Nephron (organoid): ENCODE results near the gene ITM2C.

Experiments used
- H3K27ac Mint-ChIP-seq, 3 experiments: 2 replicates each; pipeline ENCODE4 v1.8.0; 2020; ENCODE audit warnings: mixed read lengths in 3 of 3, mild to moderate bottlenecking in 2 of 3, moderate library complexity in 1 of 3
- H3K27me3 Mint-ChIP-seq: 2 replicates; pipeline ENCODE4 v1.8.0; 2021; ENCODE audit warnings: low read depth, mild to moderate bottlenecking, moderate library complexity, mixed read lengths
- H3K36me3 Mint-ChIP-seq: 2 replicates; pipeline ENCODE4 v1.8.0; 2020; ENCODE audit warnings: low read depth, mixed read lengths
- H3K4me1 Mint-ChIP-seq: 2 replicates; pipeline ENCODE4 v1.8.0; 2020; ENCODE audit warnings: mixed read lengths
- H3K4me3 Mint-ChIP-seq, 3 experiments: 2 replicates each; pipeline ENCODE4 v1.8.0; 2020; ENCODE audit warnings: mild to moderate bottlenecking in 3 of 3, mixed read lengths in 3 of 3, moderate library complexity in 2 of 3
- H3K9me3 Mint-ChIP-seq: 2 replicates; pipeline ENCODE4 v1.8.0; 2020; ENCODE audit warnings: mixed read lengths
- CTCF ChIP-seq, 3 experiments: fragments of 200-600 bp; sonication (generic); IDR thresholded peaks; one replicate each; pipeline ENCODE4 v1.5.0; 2021; ENCODE audit warnings: antibody characterized with exemption in 3 of 3; ENCODE audit not compliant: unreplicated experiment in 3 of 3

Gene ITM2C

DNA sequence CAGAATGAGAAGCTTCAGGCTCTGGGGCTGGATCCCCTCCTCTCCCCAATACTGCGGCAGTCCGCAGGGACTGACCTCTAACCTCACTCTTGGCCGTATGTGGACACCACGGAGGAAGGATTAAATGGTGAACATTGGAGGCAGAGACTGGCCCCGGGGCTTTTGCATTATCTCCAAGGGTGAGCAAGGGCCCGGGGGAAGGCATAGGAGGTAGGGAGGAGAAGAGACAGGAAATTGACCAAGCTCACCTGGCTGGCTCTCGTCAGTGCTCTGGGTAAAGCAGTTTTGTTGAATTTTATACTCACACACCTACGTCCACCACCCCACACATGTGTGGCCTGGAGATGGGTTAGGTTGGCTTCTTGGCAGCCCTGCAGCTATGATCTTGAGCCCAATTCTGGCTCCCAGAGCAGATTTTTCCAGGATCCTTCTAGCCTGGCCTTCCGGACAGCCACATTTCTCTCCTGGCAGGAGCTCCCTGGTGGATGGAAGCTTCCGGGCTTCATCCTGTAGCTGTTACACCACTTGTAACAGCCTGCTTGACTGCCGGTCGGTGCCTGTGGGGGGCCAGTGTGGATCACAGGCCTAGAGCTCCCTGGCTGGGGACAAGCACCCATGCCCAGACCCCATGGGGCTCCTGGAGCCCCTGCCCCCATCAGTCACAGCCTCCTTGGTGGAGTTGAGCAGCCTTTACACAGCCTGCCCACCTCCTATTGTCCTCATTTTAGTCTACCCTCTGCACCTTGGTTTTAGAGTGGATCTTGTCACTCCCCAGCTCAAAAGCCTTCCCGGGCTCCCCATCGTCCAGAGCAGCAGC, 7.6 kb downstream of the ITM2C start:
- Mint-ChIP-seq H3K36me3 (peaks cover 34% of the 10 kb centered on the region), H3K4me1 (peaks cover 51% of the 10 kb centered on the region), H3K9me3 (no peaks in the 10 kb centered on the region), H3K4me3 (peak overlapping the region in 2 of 3 experiments; percentile 28 to 44), H3K27ac (peak overlapping the region; percentile 68 to 95 (median 73)), H3K27me3 (peaks cover 4% of the 10 kb centered on the region)
- no peak for TF ChIP-seq CTCF (IDR thresholded peaks at IDR 0.05; ENCODE audit: unreplicated experiment in 3 of 3)

GRCh38 chr2:230872968-230873660, 8.4 kb downstream of the ITM2C start:
- peaks cover 58% of the 10 kb centered on the region for H3K4me1 Mint-ChIP-seq
- peaks cover 42% of the 10 kb centered on the region for H3K36me3 Mint-ChIP-seq
- H3K4me3 Mint-ChIP-seq, result peak overlapping the region in 1 of 3 experiments; percentile 44
- H3K27ac Mint-ChIP-seq, result peak overlapping the region; percentile 68 to 95 (median 73)
- H3K27me3 Mint-ChIP-seq, result peaks cover 4% of the 10 kb centered on the region
- TF ChIP-seq CTCF (IDR thresholded peaks at IDR 0.05; ENCODE audit: unreplicated experiment in 3 of 3), result no peak
- H3K9me3 Mint-ChIP-seq, result no peaks in the 10 kb centered on the region

DNA sequence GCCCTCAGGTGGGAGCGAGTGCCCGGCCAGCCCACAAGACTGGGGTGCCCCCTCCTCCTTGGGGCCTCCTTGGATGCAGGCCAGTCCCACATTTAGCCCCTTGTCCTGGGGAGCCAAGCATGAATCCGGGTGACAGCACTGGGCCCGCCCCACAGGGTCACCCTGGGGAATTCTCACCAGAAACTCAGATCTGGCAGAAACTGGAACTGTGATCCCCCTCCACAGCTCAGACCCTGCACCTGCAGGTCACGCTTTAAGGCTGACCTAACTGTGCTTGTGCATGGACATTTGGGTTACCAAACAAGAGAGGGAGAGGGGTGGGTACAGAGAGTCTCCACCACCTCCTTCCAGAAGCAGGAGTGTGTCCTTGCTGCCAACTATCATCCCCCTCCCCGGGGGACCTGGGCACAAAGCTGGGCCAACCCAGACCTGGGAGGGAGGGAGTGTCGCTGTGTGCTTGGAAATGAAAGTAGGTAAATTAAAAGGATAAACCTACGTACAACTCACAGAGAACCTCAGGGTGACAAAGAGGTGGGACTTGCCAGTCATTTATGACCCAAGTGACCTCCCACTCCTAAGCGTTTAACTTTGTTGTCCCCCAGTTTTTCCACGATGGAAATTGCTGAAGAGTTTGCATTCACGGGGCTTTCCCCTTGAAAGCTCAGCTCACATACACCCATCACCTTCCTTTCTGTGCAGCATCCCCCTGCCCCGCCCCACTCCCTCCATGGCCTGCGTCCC, 9.1 kb downstream of the ITM2C start:
- Mint-ChIP-seq H3K36me3 (peaks cover 49% of the 10 kb centered on the region), H3K4me3 (no peak overlapping the region), H3K9me3 (no peaks in the 10 kb centered on the region), H3K4me1 (peaks cover 55% of the 10 kb centered on the region), H3K27ac (peak overlapping the region in 2 of 3 experiments; percentile 35 to 95), H3K27me3 (peaks cover 4% of the 10 kb centered on the region)
- no peak for TF ChIP-seq CTCF (IDR thresholded peaks at IDR 0.05; ENCODE audit: unreplicated experiment in 3 of 3)

- peak overlapping the region; percentile 19 to 95 (median 28) for H3K27ac Mint-ChIP-seq
- peaks cover 4% of the 10 kb centered on the region for H3K27me3 Mint-ChIP-seq
- H3K36me3 Mint-ChIP-seq, result peaks cover 55% of the 10 kb centered on the region
- no peak overlapping the region for H3K4me3 Mint-ChIP-seq
- peaks cover 55% of the 10 kb centered on the region for H3K4me1 Mint-ChIP-seq
- no peak for TF ChIP-seq CTCF (IDR thresholded peaks at IDR 0.05; ENCODE audit: unreplicated experiment in 3 of 3)
- no peaks in the 10 kb centered on the region for H3K9me3 Mint-ChIP-seq
Observed at GRCh38 chr2:230874456-230874855, 9.7 kb downstream of the ITM2C start.

DNA sequence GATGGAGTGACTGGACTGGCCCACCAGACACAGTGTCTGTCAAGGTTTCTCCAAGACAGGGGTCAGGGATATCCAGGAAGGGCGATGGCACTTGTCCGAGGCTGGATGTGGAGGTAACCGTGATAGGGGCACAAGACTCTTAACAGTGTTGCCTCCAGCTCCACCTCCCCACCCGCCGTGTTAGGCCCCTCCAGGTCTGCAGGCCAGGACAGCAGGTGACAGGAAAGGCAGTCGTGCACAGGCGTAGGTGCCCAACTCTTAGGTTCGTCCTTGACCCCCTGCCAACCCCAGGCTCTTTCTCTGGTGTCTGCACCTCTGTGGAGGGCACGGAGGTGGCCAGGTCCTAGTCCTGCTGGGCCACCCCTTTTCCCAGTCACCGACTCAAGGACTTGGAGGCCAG, 10.1 kb downstream of the ITM2C start:
- peaks cover 51% of the 10 kb centered on the region for H3K4me1 Mint-ChIP-seq
- no peaks in the 10 kb centered on the region for H3K9me3 Mint-ChIP-seq
- peak overlapping the region; percentile 19 to 95 (median 28) for H3K27ac Mint-ChIP-seq
- H3K27me3 Mint-ChIP-seq, result peaks cover 4% of the 10 kb centered on the region
- H3K36me3 Mint-ChIP-seq, result peaks cover 59% of the 10 kb centered on the region
- H3K4me3 Mint-ChIP-seq, result no peak overlapping the region
- no peak for TF ChIP-seq CTCF (IDR thresholded peaks at IDR 0.05; ENCODE audit: unreplicated experiment in 3 of 3)
